OCI-LY1 (cell line): ENCODE results near the gene ASXL2.

ENCODE experiments used
- H2AFZ ChIP-seq: fragments of 200-600 bp; sonication (generic), shearing (Covaris generic); 2 replicates; pipeline ENCODE4 v1.6.0; 2014; ENCODE audit warnings: antibody characterized with exemption, mild to moderate bottlenecking, low read length
- H3F3A ChIP-seq: fragments of 200-600 bp; sonication (generic), shearing (Covaris generic); 2 replicates; pipeline ENCODE4 v1.6.0; 2014; ENCODE audit warnings: mild to moderate bottlenecking, antibody characterized with exemption, low read length, moderate library complexity; ENCODE audit not compliant: insufficient read depth
- H3K27ac ChIP-seq: fragments of 200-600 bp; sonication (generic); 2 replicates; pipeline ENCODE4 v1.5.1; 2014; ENCODE audit warnings: low read length, mixed run types, mild to moderate bottlenecking, low read depth; ENCODE audit not compliant: poor library complexity, severe bottlenecking
- H3K27me3 ChIP-seq: fragments of 200-600 bp; sonication (generic); 2 replicates; pipeline ENCODE4 v1.6.0; 2014; ENCODE audit warnings: antibody characterized with exemption, mild to moderate bottlenecking, low read length, moderate library complexity; ENCODE audit not compliant: insufficient read depth
- H3K36me3 ChIP-seq: fragments of 200-600 bp; sonication (generic); 2 replicates; pipeline ENCODE4 v1.6.1; 2014; ENCODE audit warnings: mild to moderate bottlenecking, antibody characterized with exemption, low read length, moderate library complexity, mixed read lengths; ENCODE audit not compliant: insufficient read depth
- H3K4me1 ChIP-seq: fragments of 200-600 bp; sonication (generic); 2 replicates; pipeline ENCODE4 v1.5.1; 2014; ENCODE audit warnings: mild to moderate bottlenecking, low read length, moderate library complexity; ENCODE audit not compliant: insufficient read depth, severe bottlenecking
- H3K4me2 ChIP-seq: fragments of 200-600 bp; sonication (generic), shearing (Covaris generic); 2 replicates; pipeline ENCODE4 v1.6.1; 2014; ENCODE audit warnings: low read length
- H3K4me3 ChIP-seq: fragments of 200-600 bp; sonication (generic); 2 replicates; pipeline ENCODE4 v1.5.1; 2014; ENCODE audit warnings: low read length, low read depth, mild to moderate bottlenecking, mixed read lengths; ENCODE audit not compliant: poor library complexity, severe bottlenecking
- H3K79me2 ChIP-seq: fragments of 200-600 bp; shearing (Covaris generic); 2 replicates; pipeline ENCODE4 v1.6.1; 2016; ENCODE audit warnings: mixed run types, low read length, mixed read lengths; ENCODE audit not compliant: insufficient read depth
- H3K9ac ChIP-seq: fragments of 200-600 bp; sonication (generic), shearing (Covaris generic); 2 replicates; pipeline ENCODE4 v1.6.1; 2014; ENCODE audit warnings: mild to moderate bottlenecking, low read length, mixed read lengths
- H3K9me2 ChIP-seq: fragments of 200-600 bp; sonication (generic), shearing (Covaris generic); 2 replicates; pipeline ENCODE4 v1.6.1; 2014; ENCODE audit warnings: low read depth, mild to moderate bottlenecking, low read length, mixed read lengths
- H3K9me3 ChIP-seq: fragments of 200-600 bp; shearing (Covaris generic); 2 replicates; pipeline ENCODE4 v1.6.1; 2014; ENCODE audit warnings: low read length, mixed read lengths
- H4K20me1 ChIP-seq: fragments of 200-600 bp; sonication (generic), shearing (Covaris generic); 2 replicates; pipeline ENCODE4 v1.6.0; 2016; ENCODE audit warnings: mild to moderate bottlenecking, low read length; ENCODE audit not compliant: insufficient read depth
- EZH2 ChIP-seq: fragments of 200-600 bp; sonication (generic), shearing (Covaris generic); IDR thresholded peaks from 2 replicates; pipeline ENCODE4 v1.8.0; 2017; ENCODE audit warnings: borderline replicate concordance, mixed run types, mild to moderate bottlenecking, antibody characterized with exemption, low read length, moderate library complexity, mixed read lengths
- TF ChIP-seq, protein P1 (sequence below): fragments of 200-600 bp; sonication (generic), shearing (Covaris generic); IDR thresholded peaks from 2 replicates; pipeline ENCODE4 v1.5.1; 2017; ENCODE audit warnings: mild to moderate bottlenecking, antibody characterized with exemption, low read length, moderate library complexity, mixed read lengths

The ASXL2 gene

DNA sequence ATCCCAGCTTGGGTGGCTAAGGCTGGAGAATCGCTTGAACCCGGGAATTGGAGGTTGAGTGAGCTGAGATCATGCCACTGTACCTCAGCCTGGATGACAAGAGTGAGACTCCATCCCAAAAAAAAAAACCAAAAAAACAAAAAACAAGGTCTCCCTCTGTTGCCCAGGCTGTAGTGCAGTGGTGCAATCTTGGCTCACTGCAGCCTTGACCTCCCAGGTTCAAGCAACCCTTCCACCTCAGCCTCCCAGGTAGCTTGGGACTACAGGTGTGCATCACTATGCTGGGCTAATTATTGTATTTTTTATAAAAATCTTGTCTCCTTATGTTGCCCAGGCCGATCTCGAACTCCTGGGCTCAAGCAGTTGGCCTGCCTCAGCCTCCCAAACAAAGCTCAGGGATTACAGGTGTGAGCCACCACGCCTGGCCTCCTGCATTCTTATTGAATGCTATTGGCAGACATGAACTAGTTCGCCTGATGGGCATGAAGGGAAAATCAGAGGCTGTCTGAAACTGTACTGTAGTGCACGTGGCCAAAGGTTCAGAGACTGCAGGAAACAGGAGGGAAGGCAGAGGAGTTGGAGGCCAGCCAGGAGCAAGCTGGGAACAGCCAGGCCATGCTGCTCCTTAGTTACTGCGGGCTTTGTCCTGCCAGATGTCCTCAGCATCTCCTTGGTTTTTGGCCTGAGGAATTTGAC lies 16.0 kb upstream of the ASXL2 start:
- H3K9me2 ChIP-seq, result no peaks in the 10 kb centered on the region
- no peak for TF ChIP-seq EZH2
- TF ChIP-seq, protein P1, sequence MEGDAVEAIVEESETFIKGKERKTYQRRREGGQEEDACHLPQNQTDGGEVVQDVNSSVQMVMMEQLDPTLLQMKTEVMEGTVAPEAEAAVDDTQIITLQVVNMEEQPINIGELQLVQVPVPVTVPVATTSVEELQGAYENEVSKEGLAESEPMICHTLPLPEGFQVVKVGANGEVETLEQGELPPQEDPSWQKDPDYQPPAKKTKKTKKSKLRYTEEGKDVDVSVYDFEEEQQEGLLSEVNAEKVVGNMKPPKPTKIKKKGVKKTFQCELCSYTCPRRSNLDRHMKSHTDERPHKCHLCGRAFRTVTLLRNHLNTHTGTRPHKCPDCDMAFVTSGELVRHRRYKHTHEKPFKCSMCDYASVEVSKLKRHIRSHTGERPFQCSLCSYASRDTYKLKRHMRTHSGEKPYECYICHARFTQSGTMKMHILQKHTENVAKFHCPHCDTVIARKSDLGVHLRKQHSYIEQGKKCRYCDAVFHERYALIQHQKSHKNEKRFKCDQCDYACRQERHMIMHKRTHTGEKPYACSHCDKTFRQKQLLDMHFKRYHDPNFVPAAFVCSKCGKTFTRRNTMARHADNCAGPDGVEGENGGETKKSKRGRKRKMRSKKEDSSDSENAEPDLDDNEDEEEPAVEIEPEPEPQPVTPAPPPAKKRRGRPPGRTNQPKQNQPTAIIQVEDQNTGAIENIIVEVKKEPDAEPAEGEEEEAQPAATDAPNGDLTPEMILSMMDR, result no peak
- H3K79me2 ChIP-seq, result no peaks in the 10 kb centered on the region
- no peaks in the 10 kb centered on the region for H3K9me3 ChIP-seq
- H3K4me3 ChIP-seq, result no peak overlapping the region
- no peaks in the 10 kb centered on the region for H3F3A ChIP-seq
- H3K9ac ChIP-seq, result no peak overlapping the region
- H3K4me1 ChIP-seq, result no peaks in the 10 kb centered on the region
- H2AFZ ChIP-seq, result no peak overlapping the region
- peaks cover 4% of the 10 kb centered on the region; the same call in 1 of the 2 replicates for H3K27me3 ChIP-seq
- H3K4me2 ChIP-seq, result no peak overlapping the region
- H3K27ac ChIP-seq, result no peak overlapping the region
- H4K20me1 ChIP-seq, result no peaks in the 10 kb centered on the region
- H3K36me3 ChIP-seq, result no peaks in the 10 kb centered on the region

- TF ChIP-seq EZH2, result no peak
- TF ChIP-seq, protein P1, result no peak
- no peaks in the 10 kb centered on the region for H3K79me2 ChIP-seq
- H3K9ac ChIP-seq, result no peak overlapping the region
- no peaks in the 10 kb centered on the region for H3K9me2 ChIP-seq
- H2AFZ ChIP-seq, result no peak overlapping the region
- no peaks in the 10 kb centered on the region for H3K9me3 ChIP-seq
- no peaks in the 10 kb centered on the region for H3K4me1 ChIP-seq
- H3F3A ChIP-seq, result no peaks in the 10 kb centered on the region
- peaks cover 7% of the 10 kb centered on the region; the same call in 1 of the 2 replicates for H3K27me3 ChIP-seq
- H3K27ac ChIP-seq, result no peak overlapping the region
- no peak overlapping the region for H3K4me2 ChIP-seq
- H4K20me1 ChIP-seq, result no peaks in the 10 kb centered on the region
- H3K4me3 ChIP-seq, result no peak overlapping the region
- no peaks in the 10 kb centered on the region for H3K36me3 ChIP-seq
Observed at GRCh38 chr2:25891672-25892071, 13.4 kb upstream of the ASXL2 start.

- Histone ChIP-seq H3K36me3 (no peaks in the 10 kb centered on the region), H3K4me3 (no peak overlapping the region), H3K9ac (no peak overlapping the region), H3K4me1 (no peaks in the 10 kb centered on the region), H3K9me3 (no peaks in the 10 kb centered on the region), H2AFZ (no peak overlapping the region), H3K4me2 (no peak overlapping the region), H3K79me2 (no peaks in the 10 kb centered on the region), H3F3A (no peaks in the 10 kb centered on the region), H3K9me2 (no peaks in the 10 kb centered on the region), H3K27me3 (peaks cover 7% of the 10 kb centered on the region; the same call in 1 of the 2 replicates), H4K20me1 (no peaks in the 10 kb centered on the region), H3K27ac (no peak overlapping the region)
- TF ChIP-seq EZH2, result no peak
- TF ChIP-seq, protein P1, result no peak
Observed at GRCh38 chr2:25887624-25888242, 9.4 kb upstream of the ASXL2 start.
